ENCODE results near the gene SLC66A3. TPM values are rescaled to one million over a fixed set of nuclear protein-coding genes. Genes with fewer than 3 reads are reported as not detected.

Gene SLC66A3
- total RNA-seq, 2 donors from 2014 or later = 53.6 to 124 TPM

GRCh38 chr2:11154923-11155380 is 315 bp upstream of the SLC66A3 start:
- Histone ChIP-seq H3K36me3 (no peaks in the 10 kb centered on the region), H3K27me3 (replicated peaks; ENCODE audit: insufficient read depth) (no peaks in the 10 kb centered on the region), H3K9me3 (no peaks in the 10 kb centered on the region), H3K4me1 (ENCODE audit: control insufficient read depth in 1 of 2, low read depth in 2 of 2) (peaks cover 6 to 28% of the 10 kb centered on the region in 2 donors), H3K4me3 (peak overlapping the region; percentile 84), H3K27ac (peak overlapping the region; percentile 94 to 98)
- TF ChIP-seq CTCF (IDR thresholded peaks at IDR 0.05) = no peak
- peak; percentile 89 for ATAC-seq (ENCODE audit: insufficient number of reproducible peaks, low FRiP score, low read depth)
- peak; percentile 94 for DNase-seq (ENCODE audit: low spot score)

- no peaks in the 10 kb centered on the region for H3K9me3 ChIP-seq
- DNase-seq (ENCODE audit: low spot score) = no peak
- H3K27me3 ChIP-seq (replicated peaks; ENCODE audit: insufficient read depth) = no peaks in the 10 kb centered on the region
- no peak overlapping the region for H3K27ac ChIP-seq
- no peaks in the 10 kb centered on the region for H3K36me3 ChIP-seq
- H3K4me1 ChIP-seq (ENCODE audit: control insufficient read depth in 1 of 2, low read depth in 2 of 2) = peaks cover 6 to 28% of the 10 kb centered on the region in 2 donors
- TF ChIP-seq CTCF (IDR thresholded peaks at IDR 0.05) = no peak
- peak overlapping the region; percentile 94 for H3K4me3 ChIP-seq
- ATAC-seq (ENCODE audit: insufficient number of reproducible peaks, low FRiP score, low read depth) = no peak
Measured at GRCh38 chr2:11156396-11157075, 1.3 kb downstream of the SLC66A3 start.

- no peak for TF ChIP-seq CTCF (IDR thresholded peaks at IDR 0.05)
- Histone ChIP-seq H3K9me3 (no peaks in the 10 kb centered on the region), H3K27me3 (replicated peaks; ENCODE audit: insufficient read depth) (no peaks in the 10 kb centered on the region), H3K4me1 (ENCODE audit: control insufficient read depth in 1 of 2, low read depth in 2 of 2) (peaks cover 6 to 28% of the 10 kb centered on the region in 2 donors), H3K36me3 (peaks cover 6% of the 10 kb centered on the region), H3K27ac (no peak overlapping the region), H3K4me3 (no peak overlapping the region)
- DNase-seq (ENCODE audit: low spot score) (no peak), ATAC-seq (ENCODE audit: insufficient number of reproducible peaks, low FRiP score, low read depth) (no peak)
Measured at GRCh38 chr2:11157296-11157695, 2.0 kb downstream of the SLC66A3 start.

GRCh38 chr2:11157731-11158130 is 2.5 kb downstream of the SLC66A3 start:
- Histone ChIP-seq H3K27ac (no peak overlapping the region), H3K9me3 (no peaks in the 10 kb centered on the region), H3K36me3 (peaks cover 6% of the 10 kb centered on the region), H3K4me3 (no peak overlapping the region), H3K4me1 (ENCODE audit: control insufficient read depth in 1 of 2, low read depth in 2 of 2) (peaks cover 6 to 28% of the 10 kb centered on the region in 2 donors), H3K27me3 (replicated peaks; ENCODE audit: insufficient read depth) (no peaks in the 10 kb centered on the region)
- DNase-seq (ENCODE audit: low spot score) = no peak
- no peak for TF ChIP-seq CTCF (IDR thresholded peaks at IDR 0.05)
- ATAC-seq (ENCODE audit: insufficient number of reproducible peaks, low FRiP score, low read depth) = no peak

- Histone ChIP-seq H3K9me3 (no peaks in the 10 kb centered on the region), H3K27ac (no peak overlapping the region), H3K4me3 (no peak overlapping the region), H3K27me3 (replicated peaks; ENCODE audit: insufficient read depth) (no peaks in the 10 kb centered on the region), H3K36me3 (peaks cover 6% of the 10 kb centered on the region), H3K4me1 (ENCODE audit: control insufficient read depth in 1 of 2, low read depth in 2 of 2) (peaks cover 6 to 26% of the 10 kb centered on the region in 2 donors)
- no peak for TF ChIP-seq CTCF (IDR thresholded peaks at IDR 0.05)
- ATAC-seq (ENCODE audit: insufficient number of reproducible peaks, low FRiP score, low read depth) = no peak
- no peak for DNase-seq (ENCODE audit: low spot score)
Measured at GRCh38 chr2:11158916-11159573, 3.8 kb downstream of the SLC66A3 start.

Measured in thoracic aorta (tissue), 2 donors.